ENCODE measurements around the gene SYT7. TPM values are rescaled to one million over a fixed set of nuclear protein-coding genes. Genes with fewer than 3 reads are reported as not detected.

The SYT7 gene
- total RNA-seq, 6 experiments from 2014 or later, result 13.1 to 70.8 (median 31.6) TPM

GRCh38 chr11:61564936-61565696 is 15.8 kb downstream of the SYT7 start:
- Histone ChIP-seq H3K9me3 (no peaks in the 10 kb centered on the region), H3K4me1 (no peaks in the 10 kb centered on the region), H3K36me3 (no peaks in the 10 kb centered on the region), H3K4me3 (no peak overlapping the region), H3K27me3 (no peaks in the 10 kb centered on the region), H3K27ac (no peak overlapping the region)
- no peak for ATAC-seq
- no peak for DNase-seq
- TF ChIP-seq POLR2A (IDR thresholded peaks at IDR 0.05), result no peak
- no peak for TF ChIP-seq CTCF (IDR thresholded peaks at IDR 0.05)
- intact Hi-C loops (cut with DNase I), result no loop called here
- 42% methylated on average over 5 of the region's 8 CpGs for WGBS (ENCODE audit: insufficient coverage, low coverage, low lambda C conversion rate, missing lambda C conversion rate)

GRCh38 chr11:61560751-61561150 is 20.1 kb downstream of the SYT7 start:
- Histone ChIP-seq H3K27ac (no peak overlapping the region), H3K4me1 (no peaks in the 10 kb centered on the region), H3K36me3 (no peaks in the 10 kb centered on the region), H3K27me3 (no peaks in the 10 kb centered on the region), H3K4me3 (no peak overlapping the region), H3K9me3 (no peaks in the 10 kb centered on the region)
- ATAC-seq (no peak), DNase-seq (no peak)
- 78% methylated on average over 4 of the region's 6 CpGs for WGBS (ENCODE audit: insufficient coverage, low coverage, low lambda C conversion rate, missing lambda C conversion rate)
- intact Hi-C loops (cut with DNase I), result no loop called here
- TF ChIP-seq POLR2A (IDR thresholded peaks at IDR 0.05), result no peak
- TF ChIP-seq CTCF (IDR thresholded peaks at IDR 0.05), result no peak

- H3K27ac ChIP-seq, result no peak overlapping the region
- no peaks in the 10 kb centered on the region for H3K4me1 ChIP-seq
- 80% methylated on average over 1 of the region's 3 CpGs for WGBS (ENCODE audit: insufficient coverage, low coverage, low lambda C conversion rate, missing lambda C conversion rate)
- no peaks in the 10 kb centered on the region for H3K27me3 ChIP-seq
- H3K9me3 ChIP-seq, result no peaks in the 10 kb centered on the region
- TF ChIP-seq POLR2A (IDR thresholded peaks at IDR 0.05) (no peak), CTCF (IDR thresholded peaks at IDR 0.05) (no peak)
- no peaks in the 10 kb centered on the region for H3K36me3 ChIP-seq
- ATAC-seq (no peak), DNase-seq (no peak)
- intact Hi-C loops (cut with DNase I), result no loop called here
- H3K4me3 ChIP-seq, result no peak overlapping the region
These were observed 24.3 kb downstream of the SYT7 start for GRCh38 chr11:61556621-61557020.

- ATAC-seq, result peak in 1 of 4 donors; percentile 4
- TF ChIP-seq POLR2A (IDR thresholded peaks at IDR 0.05) (no peak), CTCF (IDR thresholded peaks at IDR 0.05) (no peak)
- H3K27me3 ChIP-seq, result no peaks in the 10 kb centered on the region
- no peaks in the 10 kb centered on the region for H3K9me3 ChIP-seq
- no peak for DNase-seq
- WGBS (ENCODE audit: insufficient coverage, low coverage, low lambda C conversion rate, missing lambda C conversion rate), result no CpG with 5 or more reads among the region's 10 CpGs
- no peaks in the 10 kb centered on the region for H3K4me1 ChIP-seq
- intact Hi-C loops (cut with DNase I), result no loop called here
- H3K36me3 ChIP-seq, result no peaks in the 10 kb centered on the region
- H3K27ac ChIP-seq, result no peak overlapping the region
- no peak overlapping the region for H3K4me3 ChIP-seq
These were observed 24.9 kb downstream of the SYT7 start for GRCh38 chr11:61555978-61556377.
